ENCODE data around the gene DLG3.

The DLG3 gene

GRCh38 chrX:70527053-70527452, 82.4 kb downstream of the DLG3 start:
- DNase-seq, result no peak

GRCh38 chrX:70527610-70528345, 83.1 kb downstream of the DLG3 start:
- DNase-seq, result no peak

DNA sequence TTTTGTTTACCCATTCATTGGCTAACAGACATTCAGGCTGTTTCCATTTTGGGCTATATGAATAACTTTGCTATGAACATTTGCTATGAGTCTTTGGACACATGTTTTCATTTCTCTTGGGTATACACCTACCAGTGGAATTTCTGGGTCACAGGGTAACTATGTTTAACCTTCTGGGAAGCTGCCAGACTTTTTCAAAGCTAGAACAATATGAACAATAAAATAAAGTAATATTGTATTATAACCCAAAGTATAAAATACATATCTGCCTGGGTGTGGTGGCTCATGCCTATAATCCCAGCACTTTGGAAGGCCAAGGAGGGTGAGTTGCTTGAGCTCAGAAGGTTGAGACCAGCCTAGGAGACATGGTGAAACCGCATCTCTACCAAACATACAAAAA, 90.6 kb downstream of the DLG3 start:
- DNase-seq, result no peak

- DNase-seq, result no peak
Measured at GRCh38 chrX:70549429-70549828, 104.8 kb downstream of the DLG3 start.

- no peak for DNase-seq
Measured at GRCh38 chrX:70552130-70552704, 107.6 kb downstream of the DLG3 start.

DNA sequence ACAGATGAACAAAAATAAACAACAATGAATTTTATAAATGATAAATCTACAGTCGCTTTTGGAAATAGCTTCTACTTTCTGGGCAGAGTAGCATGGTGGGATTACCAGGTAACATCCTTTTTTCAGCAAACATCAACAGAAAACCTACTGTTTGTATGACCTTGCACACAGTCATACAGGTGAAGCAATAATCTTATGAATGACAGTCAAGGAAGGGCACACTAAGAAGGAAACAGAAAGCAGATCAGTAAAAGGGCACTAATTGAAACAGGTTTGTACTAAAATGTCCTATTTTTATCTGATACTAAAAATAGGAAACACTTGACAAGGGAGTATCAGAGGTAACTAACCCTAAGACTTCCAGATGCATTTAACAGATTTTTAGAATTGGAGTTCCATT, 108.9 kb downstream of the DLG3 start:
- DNase-seq, result no peak

DNA sequence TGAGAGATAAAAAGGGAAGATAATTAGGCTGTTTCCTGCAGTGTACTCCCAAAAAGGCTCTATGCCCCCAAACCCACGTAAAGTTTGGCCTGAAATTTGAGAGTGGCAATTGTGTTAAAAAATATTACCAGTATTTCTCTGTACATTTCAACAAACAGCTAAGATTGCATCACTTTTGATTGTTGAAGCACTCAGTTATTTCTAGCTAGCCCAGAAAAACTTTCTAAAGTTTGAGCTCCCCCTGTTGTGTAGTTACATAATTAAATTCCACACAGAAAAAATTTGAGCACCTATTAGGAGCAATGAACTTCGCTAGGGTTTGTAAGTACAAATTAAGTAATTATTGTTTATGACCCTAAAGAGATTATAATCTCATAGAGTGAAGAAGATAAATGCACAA, 109.4 kb downstream of the DLG3 start:
- no peak for DNase-seq

GRCh38 chrX:70554523-70554922, 109.9 kb downstream of the DLG3 start:
- no peak for DNase-seq

DNA sequence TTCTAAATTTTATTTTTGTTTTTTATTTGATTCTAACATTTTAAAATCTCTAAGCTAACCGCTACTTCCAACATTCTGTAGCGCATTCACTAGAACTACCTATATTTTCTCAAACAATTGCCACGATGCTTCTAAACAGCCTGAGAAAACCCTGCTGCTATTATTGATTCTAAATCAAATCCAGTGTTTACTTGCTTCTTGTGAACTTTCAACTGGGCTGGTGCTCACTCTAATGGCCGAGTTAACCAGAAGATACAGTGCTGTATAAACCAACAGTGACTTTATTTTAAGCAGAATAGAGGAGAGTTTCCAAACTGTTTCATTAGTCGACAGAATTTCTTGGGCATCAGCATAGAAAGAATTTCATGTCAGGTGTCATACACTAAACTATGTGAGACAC, 110.3 kb downstream of the DLG3 start:
- no peak for DNase-seq
